ENCODE measurements around the gene CDC16. TPM values are rescaled to one million over a fixed set of nuclear protein-coding genes. Genes with fewer than 3 reads are reported as not detected.

CDC16 gene
- total and polyA plus RNA-seq, 2 of the 13 experiments (the other 11 are each of a cell fraction or from before 2014, with no cell fraction given): 24.2 to 60.9 TPM

DNA sequence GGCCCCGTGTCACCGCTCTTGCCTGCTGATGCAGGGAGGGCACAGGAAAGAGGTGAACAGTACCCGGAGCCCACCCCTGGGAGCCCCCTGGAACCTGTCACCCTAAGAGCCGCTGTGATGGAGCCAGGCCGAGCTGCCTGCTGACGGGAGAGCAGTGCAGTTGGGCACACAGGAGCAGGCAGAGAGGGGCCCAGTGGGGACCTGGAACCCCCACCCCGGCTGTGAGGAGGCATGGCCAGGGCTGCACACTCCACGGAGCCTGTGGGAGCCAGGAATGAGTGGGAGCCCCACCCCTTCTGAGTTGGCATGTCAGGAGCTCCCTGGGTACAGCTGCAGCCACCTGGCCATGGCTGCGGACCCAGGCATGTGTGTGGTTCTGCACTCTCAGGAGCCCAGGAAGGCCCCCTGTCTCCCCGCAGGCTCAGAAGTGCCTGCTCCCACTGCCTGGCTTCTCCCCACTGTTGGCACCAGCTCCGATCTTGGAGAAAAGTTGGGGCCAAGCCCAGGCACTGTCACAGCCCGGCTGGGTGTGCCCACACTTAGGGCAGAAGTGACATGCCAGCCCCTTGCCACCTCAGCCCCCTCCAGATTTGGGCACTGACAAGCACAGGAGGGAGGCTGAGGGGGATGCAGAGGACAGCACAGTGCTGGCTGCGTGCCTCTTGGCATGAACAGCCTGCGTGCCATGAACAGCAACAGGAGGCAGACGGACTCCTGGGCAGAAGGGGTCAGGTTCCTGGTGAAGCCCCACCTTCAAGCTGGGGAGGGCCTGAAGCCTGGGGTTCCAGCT lies 49.3 kb upstream of the CDC16 start (continued):
- TF ChIP-seq, protein P1, sequence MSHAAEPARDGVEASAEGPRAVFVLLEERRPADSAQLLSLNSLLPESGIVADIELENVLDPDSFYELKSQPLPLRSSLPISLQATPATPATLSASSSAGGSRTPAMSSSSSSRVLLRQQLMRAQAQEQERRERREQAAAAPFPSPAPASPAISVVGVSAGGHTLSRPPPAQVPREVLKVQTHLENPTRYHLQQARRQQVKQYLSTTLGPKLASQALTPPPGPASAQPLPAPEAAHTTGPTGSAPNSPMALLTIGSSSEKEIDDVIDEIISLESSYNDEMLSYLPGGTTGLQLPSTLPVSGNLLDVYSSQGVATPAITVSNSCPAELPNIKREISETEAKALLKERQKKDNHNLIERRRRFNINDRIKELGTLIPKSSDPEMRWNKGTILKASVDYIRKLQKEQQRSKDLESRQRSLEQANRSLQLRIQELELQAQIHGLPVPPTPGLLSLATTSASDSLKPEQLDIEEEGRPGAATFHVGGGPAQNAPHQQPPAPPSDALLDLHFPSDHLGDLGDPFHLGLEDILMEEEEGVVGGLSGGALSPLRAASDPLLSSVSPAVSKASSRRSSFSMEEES (CRISPR knock-in tag; IDR thresholded peaks at IDR 0.05): no peak
- TF ChIP-seq, protein P2, sequence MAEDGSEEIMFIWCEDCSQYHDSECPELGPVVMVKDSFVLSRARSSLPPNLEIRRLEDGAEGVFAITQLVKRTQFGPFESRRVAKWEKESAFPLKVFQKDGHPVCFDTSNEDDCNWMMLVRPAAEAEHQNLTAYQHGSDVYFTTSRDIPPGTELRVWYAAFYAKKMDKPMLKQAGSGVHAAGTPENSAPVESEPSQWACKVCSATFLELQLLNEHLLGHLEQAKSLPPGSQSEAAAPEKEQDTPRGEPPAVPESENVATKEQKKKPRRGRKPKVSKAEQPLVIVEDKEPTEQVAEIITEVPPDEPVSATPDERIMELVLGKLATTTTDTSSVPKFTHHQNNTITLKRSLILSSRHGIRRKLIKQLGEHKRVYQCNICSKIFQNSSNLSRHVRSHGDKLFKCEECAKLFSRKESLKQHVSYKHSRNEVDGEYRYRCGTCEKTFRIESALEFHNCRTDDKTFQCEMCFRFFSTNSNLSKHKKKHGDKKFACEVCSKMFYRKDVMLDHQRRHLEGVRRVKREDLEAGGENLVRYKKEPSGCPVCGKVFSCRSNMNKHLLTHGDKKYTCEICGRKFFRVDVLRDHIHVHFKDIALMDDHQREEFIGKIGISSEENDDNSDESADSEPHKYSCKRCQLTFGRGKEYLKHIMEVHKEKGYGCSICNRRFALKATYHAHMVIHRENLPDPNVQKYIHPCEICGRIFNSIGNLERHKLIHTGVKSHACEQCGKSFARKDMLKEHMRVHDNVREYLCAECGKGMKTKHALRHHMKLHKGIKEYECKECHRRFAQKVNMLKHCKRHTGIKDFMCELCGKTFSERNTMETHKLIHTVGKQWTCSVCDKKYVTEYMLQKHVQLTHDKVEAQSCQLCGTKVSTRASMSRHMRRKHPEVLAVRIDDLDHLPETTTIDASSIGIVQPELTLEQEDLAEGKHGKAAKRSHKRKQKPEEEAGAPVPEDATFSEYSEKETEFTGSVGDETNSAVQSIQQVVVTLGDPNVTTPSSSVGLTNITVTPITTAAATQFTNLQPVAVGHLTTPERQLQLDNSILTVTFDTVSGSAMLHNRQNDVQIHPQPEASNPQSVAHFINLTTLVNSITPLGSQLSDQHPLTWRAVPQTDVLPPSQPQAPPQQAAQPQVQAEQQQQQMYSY (CRISPR knock-in tag; IDR thresholded peaks at IDR 0.05): no peak
- TF ChIP-seq, protein P3, sequence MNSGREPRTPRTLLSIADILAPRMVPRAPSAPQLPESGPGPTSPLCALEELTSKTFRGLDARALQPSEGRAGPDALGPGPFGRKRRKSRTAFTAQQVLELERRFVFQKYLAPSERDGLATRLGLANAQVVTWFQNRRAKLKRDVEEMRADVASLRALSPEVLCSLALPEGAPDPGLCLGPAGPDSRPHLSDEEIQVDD (CRISPR knock-in tag; IDR thresholded peaks at IDR 0.05; ENCODE audit: borderline replicate concordance): no peak
- TF ChIP-seq, protein P4, sequence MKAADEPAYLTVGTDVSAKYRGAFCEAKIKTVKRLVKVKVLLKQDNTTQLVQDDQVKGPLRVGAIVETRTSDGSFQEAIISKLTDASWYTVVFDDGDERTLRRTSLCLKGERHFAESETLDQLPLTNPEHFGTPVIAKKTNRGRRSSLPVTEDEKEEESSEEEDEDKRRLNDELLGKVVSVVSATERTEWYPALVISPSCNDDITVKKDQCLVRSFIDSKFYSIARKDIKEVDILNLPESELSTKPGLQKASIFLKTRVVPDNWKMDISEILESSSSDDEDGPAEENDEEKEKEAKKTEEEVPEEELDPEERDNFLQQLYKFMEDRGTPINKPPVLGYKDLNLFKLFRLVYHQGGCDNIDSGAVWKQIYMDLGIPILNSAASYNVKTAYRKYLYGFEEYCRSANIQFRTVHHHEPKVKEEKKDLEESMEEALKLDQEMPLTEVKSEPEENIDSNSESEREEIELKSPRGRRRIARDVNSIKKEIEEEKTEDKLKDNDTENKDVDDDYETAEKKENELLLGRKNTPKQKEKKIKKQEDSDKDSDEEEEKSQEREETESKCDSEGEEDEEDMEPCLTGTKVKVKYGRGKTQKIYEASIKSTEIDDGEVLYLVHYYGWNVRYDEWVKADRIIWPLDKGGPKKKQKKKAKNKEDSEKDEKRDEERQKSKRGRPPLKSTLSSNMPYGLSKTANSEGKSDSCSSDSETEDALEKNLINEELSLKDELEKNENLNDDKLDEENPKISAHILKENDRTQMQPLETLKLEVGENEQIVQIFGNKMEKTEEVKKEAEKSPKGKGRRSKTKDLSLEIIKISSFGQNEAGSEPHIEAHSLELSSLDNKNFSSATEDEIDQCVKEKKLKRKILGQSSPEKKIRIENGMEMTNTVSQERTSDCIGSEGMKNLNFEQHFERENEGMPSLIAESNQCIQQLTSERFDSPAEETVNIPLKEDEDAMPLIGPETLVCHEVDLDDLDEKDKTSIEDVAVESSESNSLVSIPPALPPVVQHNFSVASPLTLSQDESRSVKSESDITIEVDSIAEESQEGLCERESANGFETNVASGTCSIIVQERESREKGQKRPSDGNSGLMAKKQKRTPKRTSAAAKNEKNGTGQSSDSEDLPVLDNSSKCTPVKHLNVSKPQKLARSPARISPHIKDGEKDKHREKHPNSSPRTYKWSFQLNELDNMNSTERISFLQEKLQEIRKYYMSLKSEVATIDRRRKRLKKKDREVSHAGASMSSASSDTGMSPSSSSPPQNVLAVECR (CRISPR knock-in tag; IDR thresholded peaks at IDR 0.05; ENCODE audit: borderline replicate concordance): no peak
- no peak for TF ChIP-seq ZSCAN9 (CRISPR knock-in tag; IDR thresholded peaks at IDR 0.05; ENCODE audit: borderline replicate concordance)
- TF ChIP-seq ATF7-NPFF (CRISPR knock-in tag; IDR thresholded peaks at IDR 0.05; ENCODE audit: low read depth): no peak
- no peak for TF ChIP-seq MED8 (CRISPR knock-in tag; IDR thresholded peaks at IDR 0.05; ENCODE audit: insufficient replicate concordance)
